Measurements from ENCODE around the gene PCDH9. TPM values are rescaled to one million over a fixed set of nuclear protein-coding genes. Genes with fewer than 3 reads are reported as not detected.

PCDH9 gene
- total RNA-seq, 1 donor from 2014 or later: 0.09 TPM

- intact Hi-C loops (cut with micrococcal nuclease): no loop called here
These were observed 186.2 kb downstream of the PCDH9 start for GRCh38 chr13:67043901-67044300.

DNA sequence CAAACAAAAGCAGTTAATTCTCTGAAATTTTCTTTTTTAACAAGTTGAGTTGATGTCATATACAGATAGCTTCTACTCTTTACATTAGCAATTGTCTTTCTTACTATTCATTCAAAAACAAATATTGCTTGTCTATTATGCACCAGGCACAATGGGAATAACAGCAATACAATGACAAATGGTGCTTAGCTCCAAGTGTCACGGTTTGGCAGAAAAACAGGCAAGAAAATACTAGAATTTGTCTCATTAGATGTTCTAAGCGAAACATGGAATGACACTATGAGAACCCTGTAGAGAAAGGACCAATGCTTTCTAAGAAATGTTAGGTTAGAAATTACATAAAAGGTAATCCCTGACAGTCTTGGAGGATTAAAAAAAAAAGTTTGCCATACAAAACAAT, 187.6 kb downstream of the PCDH9 start:
- intact Hi-C loops (cut with micrococcal nuclease): no loop called here

DNA sequence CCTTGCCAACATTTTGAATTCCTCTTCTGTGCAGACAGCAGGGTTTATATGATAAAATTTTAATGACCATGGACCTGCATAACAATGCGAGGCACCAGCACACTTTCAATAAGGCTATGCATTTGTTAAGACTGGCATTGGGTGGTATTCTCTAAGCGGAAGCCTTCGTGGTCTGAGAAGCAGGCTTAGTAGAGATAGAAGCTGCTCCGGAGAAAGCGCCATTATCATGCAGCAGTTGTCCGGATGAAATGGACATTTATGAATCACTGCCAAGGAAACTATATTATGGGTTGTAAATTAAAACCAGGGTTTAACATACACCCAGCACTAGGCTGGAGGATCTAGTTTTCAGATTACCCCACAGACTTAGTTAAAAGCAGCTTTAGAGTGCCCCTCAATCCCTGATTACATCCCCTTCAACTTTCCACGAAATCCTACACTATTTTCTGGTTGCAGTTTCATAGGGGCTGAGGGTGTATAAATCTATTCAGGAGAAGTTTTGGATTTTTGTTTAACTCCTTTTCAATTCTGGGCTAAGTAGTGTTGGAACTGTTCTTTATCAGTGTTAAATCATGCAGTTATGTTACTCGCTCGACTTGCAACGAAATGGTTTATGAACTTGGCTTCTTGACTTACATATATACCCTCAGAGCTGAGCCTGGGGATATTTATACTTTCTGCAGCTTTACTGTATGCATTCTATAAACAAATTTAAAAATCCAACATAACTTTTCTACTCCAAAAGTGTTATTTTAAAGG, 193.3 kb downstream of the PCDH9 start:
- intact Hi-C loops (cut with micrococcal nuclease): no loop called here

- intact Hi-C loops (cut with micrococcal nuclease): no loop called here
These were observed 197.0 kb downstream of the PCDH9 start for GRCh38 chr13:67033170-67033569.

DNA sequence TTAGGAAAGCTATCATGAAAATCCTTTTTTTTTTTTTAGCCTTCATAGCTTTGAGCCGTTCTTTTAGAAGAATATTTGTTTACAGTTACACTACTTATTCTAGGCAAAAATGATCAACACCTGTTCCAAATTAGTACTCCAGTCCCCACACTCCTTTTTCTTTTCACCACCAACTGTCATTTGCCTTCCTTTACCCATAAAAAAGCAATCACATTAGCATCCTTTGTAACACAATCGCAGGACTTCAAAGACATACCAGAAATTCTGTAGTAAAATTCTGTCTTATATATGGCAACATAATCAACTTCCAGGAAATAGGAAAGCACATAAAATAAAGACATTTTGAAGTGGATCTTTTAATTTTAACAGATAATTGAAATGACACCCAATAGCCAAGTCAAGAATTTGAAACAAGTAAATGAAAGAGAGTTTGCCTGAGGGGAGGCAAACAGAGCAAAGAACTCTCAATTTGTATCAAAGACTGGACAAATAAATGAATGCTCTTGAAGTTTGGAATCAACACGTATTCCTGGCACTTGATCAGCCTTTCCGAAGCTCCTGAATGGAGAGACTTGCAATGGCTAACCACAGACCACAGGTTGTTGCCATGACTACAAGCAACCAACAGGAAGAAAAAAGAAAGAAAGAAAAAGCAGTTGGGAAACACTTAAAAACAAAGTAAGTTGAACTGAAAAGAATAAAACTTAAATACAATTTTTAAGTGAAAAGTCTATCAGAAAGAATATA, 206.8 kb downstream of the PCDH9 start:
- intact Hi-C loops (cut with micrococcal nuclease): no loop called here

- intact Hi-C loops (cut with micrococcal nuclease): no loop called here
These were observed 211.4 kb downstream of the PCDH9 start for GRCh38 chr13:67018775-67019174.

GRCh38 chr13:67017276-67017675, 212.9 kb downstream of the PCDH9 start:
- intact Hi-C loops (cut with micrococcal nuclease): no loop called here

- intact Hi-C loops (cut with micrococcal nuclease): no loop called here
These were observed 214.0 kb downstream of the PCDH9 start for GRCh38 chr13:67015976-67016600.

DNA sequence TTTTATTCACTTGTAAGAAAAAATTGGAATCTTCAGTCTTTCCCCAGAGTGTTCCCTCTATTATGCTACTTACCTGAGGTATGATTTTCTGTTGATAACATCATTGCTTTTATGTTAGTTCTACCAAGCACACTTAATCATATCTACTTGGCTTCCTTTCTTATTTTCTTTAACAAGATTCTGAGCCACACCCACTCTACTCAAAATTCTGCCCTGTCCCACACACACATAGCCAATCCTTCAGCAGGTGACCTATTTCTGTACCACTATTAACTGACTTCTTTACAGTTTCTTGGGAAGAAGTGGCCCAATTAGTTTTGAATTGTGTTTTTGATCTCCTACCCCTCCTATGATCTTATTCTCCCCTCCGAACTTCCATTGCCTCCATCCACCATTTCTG, 215.7 kb downstream of the PCDH9 start:
- intact Hi-C loops (cut with micrococcal nuclease): no loop called here

DNA sequence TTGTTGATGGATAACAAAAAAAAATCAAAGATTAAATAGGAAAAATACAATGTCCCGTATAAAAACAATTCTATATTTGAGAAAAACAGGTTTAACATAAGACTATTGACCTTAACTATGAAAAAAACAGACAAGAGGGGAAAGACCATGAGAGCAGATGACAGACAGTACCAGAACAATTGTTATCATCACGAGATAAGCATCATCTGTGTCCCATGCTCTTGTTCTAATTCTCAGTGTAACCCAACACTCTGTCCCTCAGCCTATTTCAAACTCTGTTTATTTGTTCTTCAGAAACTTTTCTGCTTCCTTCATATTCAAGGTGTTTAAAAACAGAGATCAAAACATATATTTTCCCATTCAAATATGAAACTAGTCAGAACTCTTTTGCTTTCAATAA, 216.4 kb downstream of the PCDH9 start:
- intact Hi-C loops (cut with micrococcal nuclease): no loop called here

- intact Hi-C loops (cut with micrococcal nuclease): no loop called here
These were observed 222.0 kb downstream of the PCDH9 start for GRCh38 chr13:67008075-67008668.

DNA sequence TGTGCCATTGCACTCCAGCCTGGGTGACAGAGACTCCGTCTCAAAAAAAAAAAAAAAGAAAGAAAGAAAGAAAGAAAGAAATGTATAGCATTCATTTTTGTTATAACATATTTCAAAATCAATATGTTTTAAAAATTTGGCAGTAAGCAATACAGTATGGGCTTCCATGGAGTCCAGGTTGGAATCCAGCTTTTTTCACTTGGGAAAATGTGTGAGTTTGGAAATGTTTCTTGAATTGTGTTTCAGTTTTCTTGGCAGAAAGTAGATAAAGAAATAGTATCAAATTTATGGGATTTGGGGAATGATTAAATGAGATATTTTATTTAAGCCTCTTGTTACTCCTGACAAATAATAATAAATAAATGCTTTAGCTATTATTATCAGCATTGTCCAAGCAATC, 225.6 kb downstream of the PCDH9 start:
- intact Hi-C loops (cut with micrococcal nuclease): no loop called here

DNA sequence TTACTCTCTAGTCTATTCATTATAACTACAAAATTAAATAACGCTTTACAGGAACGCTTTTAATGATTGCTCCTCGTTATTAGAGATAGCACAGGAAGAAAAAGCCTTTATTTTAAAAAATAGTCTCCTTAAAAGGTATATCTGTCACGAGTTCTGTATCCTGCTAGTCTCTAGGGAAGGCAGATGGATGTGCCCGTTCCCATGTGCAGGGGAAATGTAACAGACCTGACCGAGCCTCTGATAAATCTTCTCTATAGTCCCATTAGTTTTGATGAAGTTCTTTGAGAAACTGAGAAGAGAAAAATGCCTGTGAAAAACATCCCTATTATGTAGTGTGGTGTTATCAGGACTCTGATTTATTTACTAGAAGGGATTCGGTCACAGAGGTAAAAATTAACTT, 226.4 kb downstream of the PCDH9 start:
- intact Hi-C loops (cut with micrococcal nuclease): no loop called here

- intact Hi-C loops (cut with micrococcal nuclease): no loop called here
These were observed 228.8 kb downstream of the PCDH9 start for GRCh38 chr13:67001363-67001762.

DNA sequence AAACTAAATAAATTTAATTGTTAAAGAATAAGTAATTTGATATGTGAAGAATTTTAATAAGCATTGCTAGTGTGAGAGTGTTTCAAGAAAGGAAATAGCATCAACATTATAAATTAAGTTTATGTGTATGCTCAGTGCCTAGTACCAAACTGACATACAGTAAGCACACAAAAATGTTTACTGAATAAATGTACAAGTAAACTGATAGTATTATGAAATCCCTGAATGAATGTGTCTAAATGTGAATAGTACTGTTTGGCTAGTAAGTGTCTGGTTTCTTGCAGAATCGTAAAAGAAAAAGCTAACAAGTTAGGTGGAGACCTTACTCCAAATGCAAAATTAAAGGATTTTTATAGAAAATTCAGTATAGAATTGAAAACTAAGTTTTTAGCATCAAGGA, 233.6 kb downstream of the PCDH9 start:
- intact Hi-C loops (cut with micrococcal nuclease): no loop called here

GRCh38 chr13:66995203-66995611, 234.9 kb downstream of the PCDH9 start:
- intact Hi-C loops (cut with micrococcal nuclease): no loop called here

DNA sequence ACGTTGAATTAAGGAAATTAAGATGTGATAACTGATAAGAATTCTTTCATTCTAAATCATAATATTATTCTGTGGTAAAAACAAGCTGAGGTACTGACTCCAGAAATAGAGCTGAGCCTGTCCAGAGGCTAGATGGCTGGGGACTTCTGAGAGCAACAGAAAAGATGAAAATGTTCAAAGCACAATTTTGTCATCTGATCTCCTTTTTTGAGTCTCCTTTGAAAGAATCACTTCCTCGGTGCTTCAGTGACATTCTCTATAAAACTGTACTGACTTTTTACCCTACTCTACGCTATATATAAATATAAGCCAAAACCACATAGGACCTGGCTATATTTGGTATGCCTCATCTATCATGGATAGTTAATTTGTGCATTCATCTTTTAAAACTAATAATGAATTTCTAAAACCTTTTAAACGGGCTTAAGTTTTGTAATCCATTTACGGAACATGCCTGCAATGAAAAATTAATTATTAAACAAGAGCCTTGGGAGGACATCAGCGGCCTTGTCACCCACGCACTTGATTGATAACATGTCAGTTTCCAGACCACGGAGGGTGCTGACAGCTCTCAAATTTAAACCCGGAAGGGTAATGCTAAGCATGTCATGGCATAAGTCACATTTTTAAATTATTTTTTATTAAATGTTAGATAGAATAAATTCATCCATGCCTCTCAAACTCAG, 235.5 kb downstream of the PCDH9 start:
- intact Hi-C loops (cut with micrococcal nuclease): no loop called here

DNA sequence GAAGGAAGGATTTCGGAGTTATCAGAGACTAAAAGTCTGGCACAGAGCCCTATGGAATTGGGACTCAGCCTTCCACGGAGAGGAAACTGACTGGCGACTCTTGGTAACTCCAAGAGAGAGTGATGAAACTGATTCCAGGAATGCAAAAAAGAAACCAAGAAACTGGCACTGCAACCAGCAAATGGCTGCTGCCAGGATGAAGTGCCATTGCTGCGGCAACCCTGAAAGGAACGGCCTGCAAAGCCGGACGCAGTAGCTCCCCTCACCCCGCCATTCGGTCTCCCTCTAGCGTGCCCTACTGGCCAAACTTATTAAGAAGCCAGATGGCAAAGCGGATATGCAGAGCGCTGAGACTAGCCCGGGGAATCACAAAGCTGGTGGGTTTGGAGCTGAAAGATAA, 236.0 kb downstream of the PCDH9 start:
- intact Hi-C loops (cut with micrococcal nuclease): no loop called here

DNA sequence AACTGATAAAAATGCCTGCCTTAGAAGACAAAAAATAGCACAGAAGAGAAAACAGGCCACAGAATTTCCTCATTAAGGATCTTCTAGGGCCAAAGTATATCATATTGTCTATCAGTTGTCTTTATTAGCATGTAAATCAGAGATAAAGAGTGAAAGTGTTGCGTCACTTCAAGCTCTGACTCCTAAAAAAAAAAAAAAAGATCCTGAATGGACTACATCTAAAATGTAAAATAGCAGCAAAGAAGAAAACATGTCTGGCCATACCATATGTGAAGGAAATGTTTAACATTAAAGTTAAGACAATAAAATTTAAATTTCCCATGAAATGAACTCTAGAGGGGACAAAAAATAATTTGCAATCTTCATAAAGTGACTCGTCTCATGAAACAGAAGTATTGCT, 237.4 kb downstream of the PCDH9 start:
- intact Hi-C loops (cut with micrococcal nuclease): no loop called here

DNA sequence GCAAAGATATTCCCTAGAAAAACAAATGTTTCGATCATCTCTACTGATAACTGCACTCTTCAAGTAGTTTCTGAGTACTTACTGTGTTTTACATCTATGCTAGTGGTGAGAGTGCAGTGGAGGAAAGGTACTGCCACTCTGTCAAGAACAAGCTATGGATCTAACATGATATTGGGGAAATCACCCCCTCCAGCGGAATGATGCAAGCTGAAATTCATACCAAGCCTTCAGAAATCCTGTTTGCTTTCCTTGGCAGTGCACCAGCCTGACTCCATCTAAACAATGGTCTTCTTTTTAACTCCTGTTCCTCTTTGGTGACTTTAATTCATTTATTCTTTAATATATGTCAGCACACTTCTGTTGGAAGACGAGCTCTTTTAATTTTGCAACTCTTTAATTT, 238.0 kb downstream of the PCDH9 start:
- intact Hi-C loops (cut with micrococcal nuclease): no loop called here

DNA sequence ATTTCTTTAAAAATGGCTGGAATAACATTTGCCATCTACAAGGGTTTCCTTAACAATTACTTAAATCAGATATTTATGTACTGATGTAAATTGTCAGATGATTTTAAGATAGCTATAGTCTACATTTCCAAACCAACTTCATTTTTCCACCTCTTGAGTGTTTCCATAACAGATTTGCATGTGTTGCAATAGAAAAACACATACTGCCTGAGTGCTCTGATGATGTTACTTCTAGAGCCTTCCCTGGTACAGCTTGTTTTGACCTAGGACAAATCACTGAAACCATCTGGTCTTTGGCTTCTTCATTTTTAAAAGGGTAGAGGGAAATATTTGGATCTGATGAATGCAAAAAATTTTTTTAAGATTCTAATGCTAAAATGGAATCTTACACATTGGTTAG, 245.9 kb downstream of the PCDH9 start:
- intact Hi-C loops (cut with micrococcal nuclease): no loop called here

GRCh38 chr13:66981912-66982311, 248.2 kb downstream of the PCDH9 start:
- intact Hi-C loops (cut with micrococcal nuclease): no loop called here
